ENCODE data around the gene PCDH12.

DNA sequence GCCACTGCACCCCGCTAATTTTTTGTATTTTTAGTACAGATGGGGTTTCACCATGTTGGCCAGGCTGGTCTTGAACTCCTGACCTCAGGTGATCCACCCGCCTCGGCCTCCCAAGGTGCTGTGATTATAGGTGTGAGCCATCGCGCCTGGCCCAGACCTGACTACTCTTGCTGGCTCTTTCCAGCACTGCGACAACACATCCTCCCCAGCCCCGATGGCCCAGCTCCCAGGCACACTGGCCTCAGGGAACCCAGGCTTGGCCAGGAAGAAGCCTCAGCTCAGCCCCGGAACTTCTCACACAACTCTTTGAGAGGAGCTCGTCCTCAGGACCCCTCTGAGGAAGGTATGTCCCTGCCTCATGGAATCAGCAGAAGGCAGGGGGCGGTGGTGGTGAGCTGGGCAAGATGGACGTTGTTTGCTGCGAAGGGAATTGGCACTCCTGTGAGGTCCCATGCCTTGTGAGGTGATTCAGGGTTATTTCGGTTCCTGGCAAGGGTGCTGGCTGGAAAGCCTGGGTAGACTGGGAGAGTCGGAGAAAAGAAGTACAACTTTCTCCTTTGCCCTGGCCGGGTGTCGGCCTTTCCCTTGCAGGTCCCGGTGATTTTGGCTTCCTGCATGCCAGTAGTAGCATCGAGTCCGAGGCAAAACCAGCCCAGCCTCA is 28.5 kb downstream of the PCDH12 start:
- TF ChIP-seq POLR2A (IDR thresholded peaks at IDR 0.05; ENCODE audit: low read depth, low read length) (no peak), POLR2AphosphoS5 (IDR thresholded peaks at IDR 0.05; ENCODE audit: low read depth, low read length) (no peak), TAF1 (IDR thresholded peaks at IDR 0.05; ENCODE audit: borderline replicate concordance, low read depth, low read length) (no peak)

Measured in GM12892 (cell line).